ENCODE data around the gene LINGO3.

The LINGO3 gene

GRCh38 chr19:2273356-2274184 lies 34.4 kb downstream of the LINGO3 start (continued):
- 0 out of 2 replicates have a peak, but pooled peaks have one; percentile 14 for TF ChIP-seq REST (tag by site-specific recombination; IDR thresholded peaks at IDR 0.05)
- peak; percentile 96 for TF ChIP-seq ZSCAN30 (tag by site-specific recombination; IDR thresholded peaks at IDR 0.05)
- no peak for TF ChIP-seq ZNF169 (tag by site-specific recombination; IDR thresholded peaks at IDR 0.05)
- TF ChIP-seq CTCF (tag by site-specific recombination; IDR thresholded peaks at IDR 0.05) = peak; percentile 99
- TF ChIP-seq ZNF600 (tag by site-specific recombination; IDR thresholded peaks at IDR 0.05) = peak; percentile 92
- no peak for TF ChIP-seq ZNF223 (tag by site-specific recombination; IDR thresholded peaks at IDR 0.05)
- TF ChIP-seq ZBTB17 (tag by site-specific recombination; IDR thresholded peaks at IDR 0.05) = peak; percentile 81
- no peak for TF ChIP-seq ZNF677 (tag by site-specific recombination; IDR thresholded peaks at IDR 0.05)
- TF ChIP-seq ZNF701 (tag by site-specific recombination; IDR thresholded peaks at IDR 0.05) = no peak
- TF ChIP-seq ZNF426 (tag by site-specific recombination; IDR thresholded peaks at IDR 0.05) = no peak
- TF ChIP-seq GLI4 (tag by site-specific recombination; IDR thresholded peaks at IDR 0.05) = peak; percentile 57; the same call in 1 of the 2 replicates
- 0 out of 2 replicates have a peak, but pooled peaks have one; percentile 50 for TF ChIP-seq FEZF1 (tag by site-specific recombination; IDR thresholded peaks at IDR 0.05)
- TF ChIP-seq ZNF140 (tag by site-specific recombination; IDR thresholded peaks at IDR 0.05) = no peak
- TF ChIP-seq ZBTB8A (tag by site-specific recombination; IDR thresholded peaks at IDR 0.05) = no peak
- peak; percentile 70 for TF ChIP-seq ZNF518A (tag by site-specific recombination; conservative IDR thresholded peaks at IDR 0.05; ENCODE audit: low read depth)
- TF ChIP-seq ZNF777 (tag by site-specific recombination; IDR thresholded peaks at IDR 0.05; ENCODE audit: borderline replicate concordance) = no peak
- no peak for TF ChIP-seq ZNF404 (tag by site-specific recombination; IDR thresholded peaks at IDR 0.05)
- TF ChIP-seq ZNF501 (tag by site-specific recombination; IDR thresholded peaks at IDR 0.05) = peak; percentile 90
- peak; percentile 86 for TF ChIP-seq SP7 (tag by site-specific recombination; IDR thresholded peaks at IDR 0.05)
- no peak for TF ChIP-seq PRDM1 (tag by site-specific recombination; IDR thresholded peaks at IDR 0.05)
- no peak for TF ChIP-seq ZNF23 (tag by site-specific recombination; IDR thresholded peaks at IDR 0.05; ENCODE audit: borderline replicate concordance)
- peak; percentile 24; the same call in 1 of the 2 replicates for TF ChIP-seq BCL11A (tag by site-specific recombination; IDR thresholded peaks at IDR 0.05; ENCODE audit: low read depth)
- 0 out of 2 replicates have a peak, but pooled peaks have one; percentile 52 for TF ChIP-seq ZNF610 (tag by site-specific recombination; IDR thresholded peaks at IDR 0.05; ENCODE audit: borderline replicate concordance)
- TF ChIP-seq ZNF175 (tag by site-specific recombination; IDR thresholded peaks at IDR 0.05) = no peak
- TF ChIP-seq, protein P1, sequence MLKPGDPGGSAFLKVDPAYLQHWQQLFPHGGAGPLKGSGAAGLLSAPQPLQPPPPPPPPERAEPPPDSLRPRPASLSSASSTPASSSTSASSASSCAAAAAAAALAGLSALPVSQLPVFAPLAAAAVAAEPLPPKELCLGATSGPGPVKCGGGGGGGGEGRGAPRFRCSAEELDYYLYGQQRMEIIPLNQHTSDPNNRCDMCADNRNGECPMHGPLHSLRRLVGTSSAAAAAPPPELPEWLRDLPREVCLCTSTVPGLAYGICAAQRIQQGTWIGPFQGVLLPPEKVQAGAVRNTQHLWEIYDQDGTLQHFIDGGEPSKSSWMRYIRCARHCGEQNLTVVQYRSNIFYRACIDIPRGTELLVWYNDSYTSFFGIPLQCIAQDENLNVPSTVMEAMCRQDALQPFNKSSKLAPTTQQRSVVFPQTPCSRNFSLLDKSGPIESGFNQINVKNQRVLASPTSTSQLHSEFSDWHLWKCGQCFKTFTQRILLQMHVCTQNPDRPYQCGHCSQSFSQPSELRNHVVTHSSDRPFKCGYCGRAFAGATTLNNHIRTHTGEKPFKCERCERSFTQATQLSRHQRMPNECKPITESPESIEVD (tag by site-specific recombination; IDR thresholded peaks at IDR 0.05) = no peak
- TF ChIP-seq, protein P2, sequence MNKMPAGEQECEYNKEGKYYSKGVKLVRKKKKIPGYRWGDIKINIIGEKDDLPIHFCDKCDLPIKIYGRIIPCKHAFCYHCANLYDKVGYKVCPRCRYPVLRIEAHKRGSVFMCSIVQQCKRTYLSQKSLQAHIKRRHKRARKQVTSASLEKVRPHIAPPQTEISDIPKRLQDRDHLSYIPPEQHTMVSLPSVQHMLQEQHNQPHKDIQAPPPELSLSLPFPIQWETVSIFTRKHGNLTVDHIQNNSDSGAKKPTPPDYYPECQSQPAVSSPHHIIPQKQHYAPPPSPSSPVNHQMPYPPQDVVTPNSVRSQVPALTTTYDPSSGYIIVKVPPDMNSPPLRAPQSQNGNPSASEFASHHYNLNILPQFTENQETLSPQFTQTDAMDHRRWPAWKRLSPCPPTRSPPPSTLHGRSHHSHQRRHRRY (tag by site-specific recombination; IDR thresholded peaks at IDR 0.05) = no peak
- TF ChIP-seq ZNF785 (tag by site-specific recombination; IDR thresholded peaks at IDR 0.05) = no peak; the same call in 1 of the 2 replicates
